B cell (primary cell): ENCODE measurements around the gene GSTM5. TPM values are rescaled to one million over a fixed set of nuclear protein-coding genes. Genes with fewer than 3 reads are reported as not detected.
"Not testable (repeated sequence)": the region's sequence is repeated elsewhere in the genome, so short reads cannot be mapped to it uniquely, and the experiment has no call there.

Source experiments
- ATAC-seq: fragments of 200-7000 bp; cut with Tn5 transposase; one replicate; pipeline ENCODE4 v1.10.0; 2021; ENCODE audit warnings: low read depth, mild to moderate bottlenecking, moderate number of reproducible peaks, moderate library complexity
- CTCF ChIA-PET: fragments of 350-600 bp; sonication (Branson Sonifier 250); formaldehyde crosslinking; loops from one replicate; lab custom pipeline; 2021; ENCODE audit warnings: antibody characterized with exemption, inconsistent platforms; lab: Charles Lee
- POLR2A ChIA-PET: fragments of 350-600 bp; sonication (Branson Sonifier 250); formaldehyde crosslinking; loops from one replicate; lab custom pipeline; 2021; ENCODE audit warnings: antibody characterized with exemption; lab: Charles Lee
- DNase-seq: peaks from one replicate; pipeline ENCODE4 v3.0.0; 2013
- H2AFZ ChIP-seq: 2 replicates; pipeline ENCODE4 v1.6.1; 2012; ENCODE audit warnings: mild to moderate bottlenecking, low read depth, low read length; ENCODE audit not compliant: insufficient read depth, poor library complexity, severe bottlenecking
- H3K27ac ChIP-seq, 2 donors: 1 replicate in 1 of 2; 2 replicates in 1 of 2; pipeline ENCODE4 v1.5.1; 2012 to 2013; ENCODE audit warnings: low read length in 2 of 2, mild to moderate bottlenecking in 2 of 2, moderate library complexity in 1 of 2
- H3K27me3 ChIP-seq, 4 experiments: fragments of 200-600 bp in 1 of 4; sonication (generic) in 1 of 4; replicated peaks in 1 of 4; 1 replicate in 2 of 4; 2 replicates in 2 of 4; pipeline versions ENCODE4 v1.6.1 to v1.7.0; 2013 to 2016; ENCODE audit warnings: low read length in 3 of 4, mild to moderate bottlenecking in 2 of 4, mixed read lengths in 1 of 4, moderate library complexity in 1 of 4; ENCODE audit not compliant: insufficient read depth in 4 of 4, control insufficient read depth in 3 of 4; ENCODE audit errors: control extremely low read depth in 1 of 4
- H3K36me3 ChIP-seq, 2 experiments: replicated peaks in 1 of 2; 1 replicate in 1 of 2; 2 replicates in 1 of 2; pipeline versions ENCODE4 v1.6.1 to v1.7.1; 2013; ENCODE audit warnings: low read length in 1 of 2; ENCODE audit not compliant: insufficient read depth in 2 of 2, control insufficient read depth in 1 of 2; ENCODE audit errors: control extremely low read depth in 1 of 2, extremely low read depth in 1 of 2
- H3K4me1 ChIP-seq, 2 donors: fragments of 200-600 bp in 1 of 2; sonication (generic) in 1 of 2; 1 replicate in 1 of 2; 2 replicates in 1 of 2; pipeline versions ENCODE4 v1.5.1 to v1.6.1; 2013 to 2017; ENCODE audit warnings: low read length in 2 of 2; ENCODE audit not compliant: control insufficient read depth in 2 of 2, insufficient read depth in 2 of 2
- H3K4me2 ChIP-seq: replicated peaks from 2 replicates; pipeline ENCODE3; 2012; ENCODE audit warnings: mild to moderate bottlenecking, low read depth, low read length; ENCODE audit not compliant: poor library complexity, severe bottlenecking
- H3K4me3 ChIP-seq, 5 experiments: fragments of 200-600 bp in 1 of 5; sonication (generic) in 1 of 5; 1 replicate in 3 of 5; 2 replicates in 2 of 5; pipeline versions ENCODE4 v1.5.1 to v1.7.0; 2011 to 2016; ENCODE audit warnings: low read length in 4 of 5, mild to moderate bottlenecking in 4 of 5, low read depth in 2 of 5, control low read depth in 1 of 5, moderate library complexity in 1 of 5; ENCODE audit not compliant: insufficient read depth in 1 of 5; ENCODE audit errors: control extremely low read depth in 1 of 5, extremely low read depth in 1 of 5
- H3K79me2 ChIP-seq: fragments of 200-600 bp; sonication (generic); one replicate; pipeline ENCODE4 v1.6.0; 2016; ENCODE audit warnings: low read length; ENCODE audit not compliant: control insufficient read depth, insufficient read depth
- H3K9ac ChIP-seq: fragments of 200-600 bp; sonication (generic); 2 replicates; pipeline ENCODE4 v1.6.1; 2017; ENCODE audit warnings: mild to moderate bottlenecking, low read length, moderate library complexity
- H3K9me3 ChIP-seq, 3 donors: one replicate each; pipeline versions ENCODE4 v1.6.1 to v1.7.1; 2013; ENCODE audit warnings: low read length in 2 of 3; ENCODE audit not compliant: control insufficient read depth in 2 of 3, insufficient read depth in 1 of 3; ENCODE audit errors: control extremely low read depth in 1 of 3
- H4K20me1 ChIP-seq: 2 replicates; pipeline ENCODE4 v1.6.0; 2012; ENCODE audit warnings: mild to moderate bottlenecking, low read length; ENCODE audit not compliant: insufficient read depth, control insufficient read depth, poor library complexity, severe bottlenecking
- H3K27ac Mint-ChIP-seq: one replicate; pipeline ENCODE4 v1.8.0; 2021; ENCODE audit warnings: mixed read lengths
- H3K27me3 Mint-ChIP-seq: one replicate; pipeline ENCODE4 v1.8.0; 2021; ENCODE audit warnings: mixed read lengths
- H3K4me1 Mint-ChIP-seq: one replicate; pipeline ENCODE4 v1.8.0; 2021; ENCODE audit warnings: mixed read lengths
- H3K4me3 Mint-ChIP-seq: one replicate; pipeline ENCODE4 v1.8.0; 2021; ENCODE audit warnings: mixed read lengths
- H3K9me3 Mint-ChIP-seq: one replicate; pipeline ENCODE4 v1.8.0; 2022; ENCODE audit warnings: mixed read lengths; ENCODE audit not compliant: insufficient read depth
- EZH2 ChIP-seq: IDR thresholded peaks from 2 replicates; pipeline ENCODE4 v1.6.1; 2012; ENCODE audit warnings: borderline replicate concordance, low read depth, mild to moderate bottlenecking, moderate library complexity, low read length; ENCODE audit not compliant: insufficient read depth, poor library complexity, severe bottlenecking
- WGBS: methylation state at CpG from one replicate; pipeline ENCODE4 v1.1.5; 2013; ENCODE audit warnings: missing lambda C conversion rate; ENCODE audit not compliant: insufficient coverage; 5-methylcytosine and 5-hydroxymethylcytosine counted together
- intact Hi-C: fragments of 100-400 bp; cut with micrococcal nuclease; formaldehyde crosslinking; loops from one replicate; pipeline ENCODE4 v1.10.0; 2022
- polyA plus RNA-seq: library from polyadenylated mRNA; depleted of rRNA; stranded (reverse); fragments of >200 nt; gene quantifications from 2 replicates; pipeline ENCODE4 v1.2.3, GENCODE V29; 2012
- total RNA-seq, 2 donors: library from RNA; stranded (reverse); fragments of 120-200 nt in 1 of 2; gene quantifications; 1 replicate in 1 of 2; 2 replicates in 1 of 2; pipeline versions ENCODE4 v1.2.3 to v1.2.4, GENCODE V29; 2013 to 2022
- TF ChIP-seq, protein P1 (sequence below): fragments of 200-600 bp; IDR thresholded peaks from one replicate; pipeline ENCODE4 v1.8.0; 2022; ENCODE audit warnings: antibody characterized with exemption, mild to moderate bottlenecking

Gene GSTM5
- total and polyA plus RNA-seq, 2 donors (not counting 1 experiment from before 2014, with no cell fraction given): 0.07 TPM; not detected in 1

GRCh38 chr1:109695138-109695537 lies 16.9 kb upstream of the GSTM5 start:
- H3K9me3 Mint-ChIP-seq: not testable (repeated sequence)

GRCh38 chr1:109697066-109697465 lies 15.0 kb upstream of the GSTM5 start:
- H3K9me3 ChIP-seq: no peaks in the 10 kb centered on the region
- Mint-ChIP-seq H3K9me3 (no peaks in the 10 kb centered on the region), H3K4me3 (no peak overlapping the region), H3K27me3 (no peaks in the 10 kb centered on the region), H3K4me1 (no peaks in the 10 kb centered on the region), H3K27ac (no peak overlapping the region)
- H3K27me3 ChIP-seq: no peaks in the 10 kb centered on the region
- no peak overlapping the region for H3K27ac ChIP-seq
- H3K4me1 ChIP-seq: no peaks in the 10 kb centered on the region
- no CpG with 5 or more reads among the region's 4 CpGs for WGBS
- no peaks in the 10 kb centered on the region for H3K79me2 ChIP-seq
- H2AFZ ChIP-seq: no peak overlapping the region
- DNase-seq (no peak), ATAC-seq (no peak)
- ChIA-PET POLR2A (no interaction called here), CTCF (no interaction called here)
- TF ChIP-seq, protein P1, sequence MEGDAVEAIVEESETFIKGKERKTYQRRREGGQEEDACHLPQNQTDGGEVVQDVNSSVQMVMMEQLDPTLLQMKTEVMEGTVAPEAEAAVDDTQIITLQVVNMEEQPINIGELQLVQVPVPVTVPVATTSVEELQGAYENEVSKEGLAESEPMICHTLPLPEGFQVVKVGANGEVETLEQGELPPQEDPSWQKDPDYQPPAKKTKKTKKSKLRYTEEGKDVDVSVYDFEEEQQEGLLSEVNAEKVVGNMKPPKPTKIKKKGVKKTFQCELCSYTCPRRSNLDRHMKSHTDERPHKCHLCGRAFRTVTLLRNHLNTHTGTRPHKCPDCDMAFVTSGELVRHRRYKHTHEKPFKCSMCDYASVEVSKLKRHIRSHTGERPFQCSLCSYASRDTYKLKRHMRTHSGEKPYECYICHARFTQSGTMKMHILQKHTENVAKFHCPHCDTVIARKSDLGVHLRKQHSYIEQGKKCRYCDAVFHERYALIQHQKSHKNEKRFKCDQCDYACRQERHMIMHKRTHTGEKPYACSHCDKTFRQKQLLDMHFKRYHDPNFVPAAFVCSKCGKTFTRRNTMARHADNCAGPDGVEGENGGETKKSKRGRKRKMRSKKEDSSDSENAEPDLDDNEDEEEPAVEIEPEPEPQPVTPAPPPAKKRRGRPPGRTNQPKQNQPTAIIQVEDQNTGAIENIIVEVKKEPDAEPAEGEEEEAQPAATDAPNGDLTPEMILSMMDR: no peak
- no peak for TF ChIP-seq EZH2
- H3K9ac ChIP-seq: no peak overlapping the region
- H4K20me1 ChIP-seq: no peaks in the 10 kb centered on the region
- H3K36me3 ChIP-seq: no peaks in the 10 kb centered on the region
- no peak overlapping the region for H3K4me2 ChIP-seq
- intact Hi-C loops: no loop called here
- no peak overlapping the region for H3K4me3 ChIP-seq

More at GRCh38 chr1:109695138-109695537, 16.9 kb upstream of the GSTM5 start:
- H3K4me2 ChIP-seq, H3K4me3 ChIP-seq, POLR2A ChIA-PET, H3K9ac ChIP-seq, H3K4me1 ChIP-seq, ATAC-seq, H3K4me1 Mint-ChIP-seq, DNase-seq, H4K20me1 ChIP-seq, H3K9me3 ChIP-seq, H3K4me3 Mint-ChIP-seq, H3K27ac ChIP-seq, H3K27ac Mint-ChIP-seq, H3K36me3 ChIP-seq, H2AFZ ChIP-seq, H3K79me2 ChIP-seq, H3K27me3 Mint-ChIP-seq, intact Hi-C loops, H3K27me3 ChIP-seq: not testable (repeated sequence)
- CTCF ChIA-PET: interaction anchor here (1.1 kb wide), 1 partner anchor 55 kb away, joined by 4 read pairs; no protein-coding TSS in a partner anchor
- WGBS: no CpG with 5 or more reads among the region's 3 CpGs

DNA sequence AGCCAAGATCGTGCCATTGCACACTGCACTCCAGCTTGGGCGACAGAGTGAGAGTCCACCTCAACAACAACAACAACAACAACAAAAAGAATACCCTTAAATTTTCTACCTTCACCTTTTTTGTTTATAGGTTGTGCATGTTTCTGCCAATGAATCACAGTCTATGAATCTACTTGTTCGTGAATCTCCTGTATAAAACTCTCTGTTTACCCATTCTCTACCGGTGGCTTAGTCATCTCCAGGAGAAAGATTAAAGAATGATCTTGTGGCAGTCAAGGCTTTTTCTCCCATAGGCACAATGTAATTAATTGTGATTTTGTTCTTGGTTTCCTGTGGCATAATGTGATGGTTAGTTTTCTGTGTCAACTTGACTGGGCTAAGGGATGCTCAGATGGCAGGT lies 14.2 kb upstream of the GSTM5 start:
- H3K27me3 ChIP-seq, H4K20me1 ChIP-seq, H3K4me1 Mint-ChIP-seq, H3K27ac Mint-ChIP-seq, DNase-seq, H3K27me3 Mint-ChIP-seq, H3K4me3 Mint-ChIP-seq, H2AFZ ChIP-seq, POLR2A ChIA-PET, H3K9me3 Mint-ChIP-seq, CTCF ChIA-PET, H3K27ac ChIP-seq, H3K4me2 ChIP-seq, H3K9ac ChIP-seq, ATAC-seq, H3K79me2 ChIP-seq, H3K36me3 ChIP-seq, intact Hi-C loops, H3K9me3 ChIP-seq, H3K4me1 ChIP-seq, H3K4me3 ChIP-seq: not testable (repeated sequence)
- WGBS: no CpG with 5 or more reads among the region's 4 CpGs
